ENCODE measurements around the gene RASSF8.

DNA sequence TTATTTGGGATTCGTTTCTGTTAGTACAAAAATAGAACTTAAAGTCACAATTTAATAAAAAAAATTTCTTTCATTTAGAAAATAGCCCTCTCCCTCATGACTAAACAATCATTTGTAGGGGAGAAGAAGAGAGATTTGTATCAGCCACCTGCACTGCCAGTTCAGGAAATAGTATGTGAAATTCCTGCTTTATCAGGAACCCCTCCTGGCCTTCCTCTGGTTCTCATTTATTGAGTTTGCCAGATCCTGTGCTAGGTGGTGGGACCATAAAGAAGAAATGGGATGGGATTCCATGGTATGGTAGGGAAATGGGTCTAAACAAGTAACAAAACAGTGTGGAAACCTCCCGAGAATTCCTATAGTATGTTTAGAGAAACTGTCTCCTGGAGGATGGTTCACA is 30.0 kb downstream of the RASSF8 start:
- no peak for TF ChIP-seq HDAC6 (IDR thresholded peaks at IDR 0.05; ENCODE audit: low read depth, low read length)
- no peak for TF ChIP-seq EZH2 (IDR thresholded peaks at IDR 0.05; ENCODE audit: low read depth, low read length, severe bottlenecking)
- TF ChIP-seq POLR2AphosphoS5 (IDR thresholded peaks at IDR 0.05; ENCODE audit: low read depth, low read length): no peak
- no peak for TF ChIP-seq USF2 (IDR thresholded peaks at IDR 0.05; ENCODE audit: low read length)
